Measurements from ENCODE around the gene DOCK10. TPM values are rescaled to one million over a fixed set of nuclear protein-coding genes. Genes with fewer than 3 reads are reported as not detected.

The DOCK10 gene
- total RNA-seq, 1 donor from 2014 or later = 15.1 TPM

- Histone ChIP-seq H3K27ac (ENCODE audit: low read depth, low read length) (no peak overlapping the region), H3K9me3 (ENCODE audit: control insufficient read depth in 3 of 3, low read length in 3 of 3) (no peaks in the 10 kb centered on the region), H3K36me3 (ENCODE audit: control insufficient read depth in 3 of 3, insufficient read depth in 3 of 3, low read length in 3 of 3) (no peaks in the 10 kb centered on the region), H3K4me3 (ENCODE audit: low read length in 3 of 3) (no peak overlapping the region), H3K4me1 (ENCODE audit: control insufficient read depth in 3 of 3, insufficient read depth in 3 of 3, low read length in 3 of 3) (peaks cover 0 to 3% (median 0%) of the 10 kb centered on the region in 3 donors), H3K27me3 (ENCODE audit: control insufficient read depth in 3 of 3, insufficient read depth in 3 of 3, low read length in 3 of 3) (no peaks in the 10 kb centered on the region), H3K9ac (ENCODE audit: low read depth in 1 of 3, low read length in 3 of 3) (no peak overlapping the region)
Measured at GRCh38 chr2:225017713-225018112, 24.6 kb downstream of the DOCK10 start.

- H3K4me1 ChIP-seq (ENCODE audit: control insufficient read depth in 3 of 3, insufficient read depth in 3 of 3, low read length in 3 of 3) = peaks cover 0 to 3% (median 0%) of the 10 kb centered on the region in 3 donors
- no peak overlapping the region for H3K9ac ChIP-seq (ENCODE audit: low read depth in 1 of 3, low read length in 3 of 3)
- no peak overlapping the region for H3K27ac ChIP-seq (ENCODE audit: low read depth, low read length)
- no peaks in the 10 kb centered on the region for H3K9me3 ChIP-seq (ENCODE audit: control insufficient read depth in 3 of 3, low read length in 3 of 3)
- H3K36me3 ChIP-seq (ENCODE audit: control insufficient read depth in 3 of 3, insufficient read depth in 3 of 3, low read length in 3 of 3) = no peaks in the 10 kb centered on the region
- H3K4me3 ChIP-seq (ENCODE audit: low read length in 3 of 3) = no peak overlapping the region
- no peaks in the 10 kb centered on the region for H3K27me3 ChIP-seq (ENCODE audit: control insufficient read depth in 3 of 3, insufficient read depth in 3 of 3, low read length in 3 of 3)
Measured at GRCh38 chr2:225017098-225017685, 25.1 kb downstream of the DOCK10 start.

- H3K27me3 ChIP-seq (ENCODE audit: control insufficient read depth in 3 of 3, insufficient read depth in 3 of 3, low read length in 3 of 3) = no peaks in the 10 kb centered on the region
- no peak overlapping the region for H3K27ac ChIP-seq (ENCODE audit: low read depth, low read length)
- H3K4me1 ChIP-seq (ENCODE audit: control insufficient read depth in 3 of 3, insufficient read depth in 3 of 3, low read length in 3 of 3) = peaks cover 0 to 3% (median 0%) of the 10 kb centered on the region in 3 donors
- no peak overlapping the region for H3K9ac ChIP-seq (ENCODE audit: low read depth in 1 of 3, low read length in 3 of 3)
- H3K4me3 ChIP-seq (ENCODE audit: low read length in 3 of 3) = no peak overlapping the region
- H3K9me3 ChIP-seq (ENCODE audit: control insufficient read depth in 3 of 3, low read length in 3 of 3) = no peaks in the 10 kb centered on the region
- no peaks in the 10 kb centered on the region for H3K36me3 ChIP-seq (ENCODE audit: control insufficient read depth in 3 of 3, insufficient read depth in 3 of 3, low read length in 3 of 3)
Measured at GRCh38 chr2:225013425-225014365, 28.6 kb downstream of the DOCK10 start.

- no peak overlapping the region for H3K27ac ChIP-seq (ENCODE audit: low read depth, low read length)
- no peak overlapping the region for H3K4me3 ChIP-seq (ENCODE audit: low read length in 3 of 3)
- no peak overlapping the region for H3K9ac ChIP-seq (ENCODE audit: low read depth in 1 of 3, low read length in 3 of 3)
- H3K9me3 ChIP-seq (ENCODE audit: control insufficient read depth in 3 of 3, low read length in 3 of 3) = no peaks in the 10 kb centered on the region
- no peaks in the 10 kb centered on the region for H3K27me3 ChIP-seq (ENCODE audit: control insufficient read depth in 3 of 3, insufficient read depth in 3 of 3, low read length in 3 of 3)
- no peaks in the 10 kb centered on the region for H3K36me3 ChIP-seq (ENCODE audit: control insufficient read depth in 3 of 3, insufficient read depth in 3 of 3, low read length in 3 of 3)
- H3K4me1 ChIP-seq (ENCODE audit: control insufficient read depth in 3 of 3, insufficient read depth in 3 of 3, low read length in 3 of 3) = no peaks in the 10 kb centered on the region
Measured at GRCh38 chr2:225011585-225011984, 30.7 kb downstream of the DOCK10 start.

- Histone ChIP-seq H3K4me3 (ENCODE audit: low read length in 3 of 3) (no peak overlapping the region), H3K36me3 (ENCODE audit: control insufficient read depth in 3 of 3, insufficient read depth in 3 of 3, low read length in 3 of 3) (no peaks in the 10 kb centered on the region), H3K4me1 (ENCODE audit: control insufficient read depth in 3 of 3, insufficient read depth in 3 of 3, low read length in 3 of 3) (no peaks in the 10 kb centered on the region), H3K27me3 (ENCODE audit: control insufficient read depth in 3 of 3, insufficient read depth in 3 of 3, low read length in 3 of 3) (no peaks in the 10 kb centered on the region), H3K9me3 (ENCODE audit: control insufficient read depth in 3 of 3, low read length in 3 of 3) (no peaks in the 10 kb centered on the region), H3K9ac (ENCODE audit: low read depth in 1 of 3, low read length in 3 of 3) (no peak overlapping the region), H3K27ac (ENCODE audit: low read depth, low read length) (no peak overlapping the region)
Measured at GRCh38 chr2:225010804-225011203, 31.5 kb downstream of the DOCK10 start.

- no peak overlapping the region for H3K4me3 ChIP-seq (ENCODE audit: low read length in 3 of 3)
- no peaks in the 10 kb centered on the region for H3K4me1 ChIP-seq (ENCODE audit: control insufficient read depth in 3 of 3, insufficient read depth in 3 of 3, low read length in 3 of 3)
- no peaks in the 10 kb centered on the region for H3K27me3 ChIP-seq (ENCODE audit: control insufficient read depth in 3 of 3, insufficient read depth in 3 of 3, low read length in 3 of 3)
- H3K36me3 ChIP-seq (ENCODE audit: control insufficient read depth in 3 of 3, insufficient read depth in 3 of 3, low read length in 3 of 3) = no peaks in the 10 kb centered on the region
- no peaks in the 10 kb centered on the region for H3K9me3 ChIP-seq (ENCODE audit: control insufficient read depth in 3 of 3, low read length in 3 of 3)
- no peak overlapping the region for H3K27ac ChIP-seq (ENCODE audit: low read depth, low read length)
- H3K9ac ChIP-seq (ENCODE audit: low read depth in 1 of 3, low read length in 3 of 3) = no peak overlapping the region
Measured at GRCh38 chr2:225009768-225010167, 32.5 kb downstream of the DOCK10 start.

- H3K27ac ChIP-seq (ENCODE audit: low read depth, low read length) = no peak overlapping the region
- no peaks in the 10 kb centered on the region for H3K36me3 ChIP-seq (ENCODE audit: control insufficient read depth in 3 of 3, insufficient read depth in 3 of 3, low read length in 3 of 3)
- no peaks in the 10 kb centered on the region for H3K27me3 ChIP-seq (ENCODE audit: control insufficient read depth in 3 of 3, insufficient read depth in 3 of 3, low read length in 3 of 3)
- no peaks in the 10 kb centered on the region for H3K4me1 ChIP-seq (ENCODE audit: control insufficient read depth in 3 of 3, insufficient read depth in 3 of 3, low read length in 3 of 3)
- no peaks in the 10 kb centered on the region for H3K9me3 ChIP-seq (ENCODE audit: control insufficient read depth in 3 of 3, low read length in 3 of 3)
- H3K9ac ChIP-seq (ENCODE audit: low read depth in 1 of 3, low read length in 3 of 3) = no peak overlapping the region
- H3K4me3 ChIP-seq (ENCODE audit: low read length in 3 of 3) = no peak overlapping the region
Measured at GRCh38 chr2:225008935-225009334, 33.3 kb downstream of the DOCK10 start.

GRCh38 chr2:225008179-225008856, 34.0 kb downstream of the DOCK10 start:
- Histone ChIP-seq H3K36me3 (ENCODE audit: control insufficient read depth in 3 of 3, insufficient read depth in 3 of 3, low read length in 3 of 3) (no peaks in the 10 kb centered on the region), H3K4me3 (ENCODE audit: low read length in 3 of 3) (no peak overlapping the region), H3K4me1 (ENCODE audit: control insufficient read depth in 3 of 3, insufficient read depth in 3 of 3, low read length in 3 of 3) (no peaks in the 10 kb centered on the region), H3K9me3 (ENCODE audit: control insufficient read depth in 3 of 3, low read length in 3 of 3) (no peaks in the 10 kb centered on the region), H3K27me3 (ENCODE audit: control insufficient read depth in 3 of 3, insufficient read depth in 3 of 3, low read length in 3 of 3) (no peaks in the 10 kb centered on the region), H3K27ac (ENCODE audit: low read depth, low read length) (no peak overlapping the region), H3K9ac (ENCODE audit: low read depth in 1 of 3, low read length in 3 of 3) (no peak overlapping the region)

- H3K36me3 ChIP-seq (ENCODE audit: control insufficient read depth in 3 of 3, insufficient read depth in 3 of 3, low read length in 3 of 3) = no peaks in the 10 kb centered on the region
- peaks cover 0 to 2% (median 0%) of the 10 kb centered on the region in 3 donors for H3K4me1 ChIP-seq (ENCODE audit: control insufficient read depth in 3 of 3, insufficient read depth in 3 of 3, low read length in 3 of 3)
- H3K4me3 ChIP-seq (ENCODE audit: low read length in 3 of 3) = no peak overlapping the region
- no peaks in the 10 kb centered on the region for H3K9me3 ChIP-seq (ENCODE audit: control insufficient read depth in 3 of 3, low read length in 3 of 3)
- H3K27ac ChIP-seq (ENCODE audit: low read depth, low read length) = no peak overlapping the region
- H3K27me3 ChIP-seq (ENCODE audit: control insufficient read depth in 3 of 3, insufficient read depth in 3 of 3, low read length in 3 of 3) = no peaks in the 10 kb centered on the region
- H3K9ac ChIP-seq (ENCODE audit: low read depth in 1 of 3, low read length in 3 of 3) = no peak overlapping the region
Measured at GRCh38 chr2:225006730-225007129, 35.5 kb downstream of the DOCK10 start.

- peak overlapping the region in 1 of 3 donors; percentile 1 for H3K9ac ChIP-seq (ENCODE audit: low read depth in 1 of 3, low read length in 3 of 3)
- no peaks in the 10 kb centered on the region for H3K27me3 ChIP-seq (ENCODE audit: control insufficient read depth in 3 of 3, insufficient read depth in 3 of 3, low read length in 3 of 3)
- peaks cover 0 to 4% (median 0%) of the 10 kb centered on the region in 3 donors for H3K4me1 ChIP-seq (ENCODE audit: control insufficient read depth in 3 of 3, insufficient read depth in 3 of 3, low read length in 3 of 3)
- H3K4me3 ChIP-seq (ENCODE audit: low read length in 3 of 3) = no peak overlapping the region
- H3K9me3 ChIP-seq (ENCODE audit: control insufficient read depth in 3 of 3, low read length in 3 of 3) = no peaks in the 10 kb centered on the region
- no peaks in the 10 kb centered on the region for H3K36me3 ChIP-seq (ENCODE audit: control insufficient read depth in 3 of 3, insufficient read depth in 3 of 3, low read length in 3 of 3)
- H3K27ac ChIP-seq (ENCODE audit: low read depth, low read length) = no peak overlapping the region
Measured at GRCh38 chr2:225004597-225004996, 37.7 kb downstream of the DOCK10 start.

Measured in skeletal muscle tissue (tissue), 4 donors.